ENCODE results near the gene SRCAP.

Gene SRCAP

GRCh38 chr16:30737794-30738648 is 39.0 kb downstream of the SRCAP start:
- no peak for FAIRE-seq

- no peak for FAIRE-seq
These were observed 40.3 kb downstream of the SRCAP start for GRCh38 chr16:30738984-30739951.

- no peak for FAIRE-seq
These were observed 41.6 kb downstream of the SRCAP start for GRCh38 chr16:30740364-30741251.

GRCh38 chr16:30741461-30741914 is 42.5 kb downstream of the SRCAP start:
- FAIRE-seq = no peak

GRCh38 chr16:30743716-30744115 is 44.7 kb downstream of the SRCAP start:
- FAIRE-seq = no peak

GRCh38 chr16:30744183-30744582 is 45.2 kb downstream of the SRCAP start:
- no peak for FAIRE-seq

GRCh38 chr16:30745082-30745481 is 46.1 kb downstream of the SRCAP start:
- no peak for FAIRE-seq

- FAIRE-seq = no peak
These were observed 47.7 kb downstream of the SRCAP start for GRCh38 chr16:30746638-30747175.

- no peak for FAIRE-seq
These were observed 48.4 kb downstream of the SRCAP start for GRCh38 chr16:30747331-30747730.

GRCh38 chr16:30747799-30748633 is 49.0 kb downstream of the SRCAP start, which contains the start of gene PHKG2:
Gene PHKG2 (plus strand): TSS chr16:30748425. CDS start chr16:30748821, 396 bp downstream.
- FAIRE-seq = peak; percentile 74

GRCh38 chr16:30748634-30749445 is 49.9 kb downstream of the SRCAP start:
- no peak for FAIRE-seq

- no peak for FAIRE-seq
These were observed 51.2 kb downstream of the SRCAP start for GRCh38 chr16:30750201-30750600.

- FAIRE-seq = no peak
These were observed 52.0 kb downstream of the SRCAP start for GRCh38 chr16:30750876-30751465.

GRCh38 chr16:30753596-30753995 is 54.6 kb downstream of the SRCAP start:
- no peak for FAIRE-seq

GRCh38 chr16:30755955-30756780 is 57.2 kb downstream of the SRCAP start:
- no peak for FAIRE-seq

- FAIRE-seq = no peak
These were observed 57.8 kb downstream of the SRCAP start for GRCh38 chr16:30756781-30757100.

GRCh38 chr16:30757316-30757715 is 58.3 kb downstream of the SRCAP start:
- FAIRE-seq = no peak

- no peak for FAIRE-seq
These were observed 60.1 kb downstream of the SRCAP start for GRCh38 chr16:30758988-30759491.
